GM12878 (cell line): ENCODE measurements around the gene FNDC11.

Experiments
- EED ChIP-seq: sonication (generic); IDR thresholded peaks from 2 replicates; pipeline ENCODE4 v1.6.1; 2016; ENCODE audit warnings: antibody characterized with exemption, low read depth
- IRF4 ChIP-seq: IDR thresholded peaks from 2 replicates; pipeline ENCODE4 v1.6.1; 2011; ENCODE audit warnings: low read depth, low read length

DNA sequence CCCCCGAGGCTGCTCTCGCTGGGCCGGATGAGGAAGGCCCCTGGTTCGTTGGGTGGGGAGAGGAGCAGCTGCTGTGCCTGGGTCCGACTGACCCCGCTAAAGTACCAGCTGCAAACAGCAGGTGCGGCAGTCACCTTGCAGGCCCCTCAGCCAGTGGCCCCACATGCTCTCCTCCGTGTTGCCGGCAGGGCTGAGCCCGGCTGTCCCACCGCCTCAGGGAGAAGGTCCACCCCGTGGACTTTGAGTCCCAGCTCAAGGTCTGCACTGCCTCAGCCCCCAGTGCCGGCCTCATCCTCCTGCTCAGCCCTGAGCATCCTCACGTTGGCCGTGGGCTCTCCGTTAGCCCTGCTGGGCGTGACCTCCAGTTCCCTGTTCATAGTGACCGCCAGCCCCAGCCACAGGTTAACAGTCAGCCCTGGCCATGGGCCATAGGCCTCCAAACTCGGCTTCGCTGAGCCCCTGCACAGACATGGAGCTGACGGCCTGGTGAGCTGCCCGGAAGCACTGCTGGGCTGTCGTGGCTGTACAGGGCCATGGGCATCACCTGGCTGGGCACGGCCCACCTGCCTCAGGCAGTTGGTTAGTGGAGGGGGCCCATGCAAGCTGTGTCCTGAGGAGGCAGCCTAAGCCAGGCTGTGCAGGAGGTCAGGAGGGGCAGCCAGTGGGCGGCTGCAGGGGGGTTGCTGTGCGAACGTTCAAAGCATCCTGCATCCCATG is 9.6 kb upstream of the FNDC11 start:
- no peak for TF ChIP-seq IRF4
- TF ChIP-seq EED: no peak
